GM12878 (cell line): Measurements from ENCODE around the gene CLRN3. TPM values are rescaled to one million over a fixed set of nuclear protein-coding genes. Genes with fewer than 3 reads are reported as not detected.

ENCODE experiments used
- ATAC-seq: fragments of 200-7000 bp; cut with Tn5 transposase; 3 replicates; pipeline ENCODE4 v1.9.1; 2020; ENCODE audit warnings: mild to moderate bottlenecking, moderate library complexity
- BruUV-seq: library from RNA; stranded (reverse); fragments of 400-500 nt; replicated peaks from 2 replicates; lab custom pipeline; 2021; lab: Mats Ljungman, UMichigan
- CTCF ChIA-PET: fragments of 300-600 bp; sonication (Branson Sonifier 250); formaldehyde crosslinking; extraction: SDS; loops from one replicate; lab custom pipeline; 2021; ENCODE audit warnings: inconsistent platforms; lab: Yijun Ruan, JAX
- POLR2A ChIA-PET: fragments of 350-600 bp; formaldehyde crosslinking; extraction: SDS; loops from one replicate; lab custom pipeline; 2021; ENCODE audit warnings: inconsistent platforms; lab: Charles Lee
- RAD21 ChIA-PET: fragments of 300-600 bp; sonication (Branson Sonifier 250); formaldehyde crosslinking; loops from one replicate; lab custom pipeline; 2023; ENCODE audit warnings: antibody characterized with exemption; ENCODE audit not compliant: unreplicated experiment; lab: Charles Lee
- SMC1A ChIA-PET: fragments of 300-600 bp; sonication (Branson Sonifier 250); formaldehyde crosslinking; loops from one replicate; lab custom pipeline; 2023; ENCODE audit not compliant: unreplicated experiment, uncharacterized antibody; lab: Charles Lee
- DNase-seq: peaks from one replicate; pipeline ENCODE4 v3.0.0-alpha.2; 2011; ENCODE audit warnings: low read depth, low spot score
- FAIRE-seq: peaks from 3 replicates; lab custom pipeline; 2011; peaks lifted over from hg19 to GRCh38; lab: Jason Lieb, UNC
- H2AFZ ChIP-seq: 2 replicates; pipeline ENCODE4 v1.6.0; 2011; ENCODE audit warnings: low read depth, low read length, control low read depth; ENCODE audit not compliant: control insufficient read depth
- H3K27ac ChIP-seq: 2 replicates; pipeline ENCODE4 v1.5.1; 2011; ENCODE audit warnings: control low read depth; ENCODE audit not compliant: control insufficient read depth, insufficient read depth
- H3K27me3 ChIP-seq, 2 experiments: replicated peaks in 1 of 2; 2 replicates each; pipeline versions ENCODE4 v1.6.0 to v1.6.1; 2011; ENCODE audit warnings: low read length in 1 of 2; ENCODE audit not compliant: control insufficient read depth in 2 of 2, insufficient read depth in 2 of 2
- H3K36me3 ChIP-seq, 2 experiments: 2 replicates each; pipeline ENCODE4 v1.5.1; 2011; ENCODE audit warnings: low read length in 1 of 2; ENCODE audit not compliant: control insufficient read depth in 2 of 2, insufficient read depth in 2 of 2
- H3K4me1 ChIP-seq: 2 replicates; pipeline ENCODE4 v1.6.1; 2011; ENCODE audit warnings: mild to moderate bottlenecking, low read length, moderate library complexity, mixed read lengths; ENCODE audit not compliant: control insufficient read depth, insufficient read depth
- H3K4me2 ChIP-seq: 2 replicates; pipeline ENCODE4 v1.6.0; 2011; ENCODE audit warnings: control low read depth; ENCODE audit not compliant: control insufficient read depth, insufficient read depth
- H3K4me3 ChIP-seq: fragments of 200-600 bp; sonication (generic); 2 replicates; pipeline ENCODE4 v1.5.1; 2016
- H3K79me2 ChIP-seq: 2 replicates; pipeline ENCODE4 v1.6.0; 2011; ENCODE audit warnings: low read length; ENCODE audit not compliant: control insufficient read depth, insufficient read depth
- H3K9ac ChIP-seq: 2 replicates; pipeline ENCODE4 v1.8.0; 2011; ENCODE audit warnings: low read length, control low read depth, mixed read lengths; ENCODE audit not compliant: control insufficient read depth, insufficient read depth
- H3K9me3 ChIP-seq: replicated peaks from 3 replicates; pipeline ENCODE4 v1.5.1; 2011; ENCODE audit warnings: mild to moderate bottlenecking, low read length; ENCODE audit not compliant: control insufficient read depth, insufficient read depth
- H4K20me1 ChIP-seq: 2 replicates; pipeline ENCODE4 v1.6.0; 2011; ENCODE audit not compliant: control insufficient read depth, insufficient read depth
- FOS ChIP-seq: IDR thresholded peaks from 3 replicates; pipeline ENCODE4 v1.6.1; 2011; ENCODE audit warnings: borderline replicate concordance; ENCODE audit not compliant: insufficient read length; ENCODE audit errors: extremely low read depth
- FOXM1 ChIP-seq: IDR thresholded peaks from 2 replicates; pipeline ENCODE4 v1.6.1; 2012; ENCODE audit warnings: low read depth, mild to moderate bottlenecking, inconsistent platforms, low read length, moderate library complexity
- LARP7 ChIP-seq: fragments of 450-650 bp; IDR thresholded peaks from 2 replicates; pipeline ENCODE4 v1.6.1; 2017; ENCODE audit warnings: mild to moderate bottlenecking
- MTA3 ChIP-seq: IDR thresholded peaks from 2 replicates; pipeline ENCODE4 v1.6.1; 2012; ENCODE audit warnings: low read length, inconsistent platforms, borderline replicate concordance
- NFYA ChIP-seq: IDR thresholded peaks from 2 replicates; pipeline ENCODE4 v1.6.1; 2011; ENCODE audit warnings: low read depth, mild to moderate bottlenecking, low read length, improper control_type of control experiment, borderline replicate concordance
- NR2C2 ChIP-seq: IDR thresholded peaks from 2 replicates; pipeline ENCODE4 v1.6.1; 2011; ENCODE audit warnings: borderline replicate concordance, low read depth; ENCODE audit not compliant: control insufficient read depth, insufficient read length
- NR2F1 ChIP-seq: fragments of 450-650 bp; conservative IDR thresholded peaks from 2 replicates; pipeline ENCODE4 v1.6.1; 2017; ENCODE audit warnings: mild to moderate bottlenecking
- POLR2AphosphoS2 ChIP-seq: IDR thresholded peaks from 2 replicates; pipeline ENCODE4 v1.6.1; 2011; ENCODE audit warnings: low read depth, mild to moderate bottlenecking, low read length, improper control_type of control experiment, moderate library complexity
- STAT3 ChIP-seq: IDR thresholded peaks from 2 replicates; pipeline ENCODE4 v1.6.1; 2011; ENCODE audit warnings: low read depth, low read length, improper control_type of control experiment
- SUPT20H ChIP-seq: IDR thresholded peaks from 2 replicates; pipeline ENCODE4 v1.6.1; 2011; ENCODE audit warnings: low read depth, mild to moderate bottlenecking, low read length, moderate library complexity, borderline replicate concordance; ENCODE audit not compliant: control insufficient read depth
- TCF3 ChIP-seq: IDR thresholded peaks from 2 replicates; pipeline ENCODE4 v1.6.1; 2012; ENCODE audit warnings: low read depth, mild to moderate bottlenecking, low read length, borderline replicate concordance; ENCODE audit not compliant: insufficient read depth
- WGBS: methylation state at CpG from one replicate; pipeline ENCODE4 v1.1.6; 2016; ENCODE audit warnings: low lambda C conversion rate; ENCODE audit not compliant: insufficient replicate concordance, insufficient coverage; ENCODE audit errors: missing lambda C conversion rate; 5-methylcytosine and 5-hydroxymethylcytosine counted together
- in situ Hi-C: fragments of 300-500 bp; cut with MboI; formaldehyde crosslinking; loops from 9 replicates; pipeline ENCODE4 v1.14.3; 2018; ENCODE audit warnings: mixed read lengths
- intact Hi-C: fragments of 100-400 bp; cut with micrococcal nuclease; formaldehyde crosslinking; loops from one replicate; pipeline ENCODE4 v1.14.2; 2022; ENCODE audit not compliant: unreplicated experiment
- polyA plus RNA-seq, 11 experiments: library from polyadenylated mRNA; depleted of rRNA in 4 of 11; unstranded in 6 of 11; stranded (reverse) in 5 of 11; fragments of >200 nt; fragmentation: Nextera tagmentation in 4 of 11; fragmentation: Illumina TruSeq in 1 of 11; extraction: Ambion mirVana in 4 of 11; extraction: Trizol in 1 of 11; gene quantifications; 1 replicate in 1 of 11; 2 replicates in 10 of 11; pipeline versions ENCODE4 v1.2.1 to v1.2.3, GENCODE V29; 2011 to 2016; ENCODE audit warnings: inconsistent platforms in 2 of 11, missing spikeins in 2 of 11, low read depth in 1 of 11
- total RNA-seq, 4 experiments: library from RNA; depleted of rRNA in 3 of 4; stranded (reverse); fragments of >200 nt in 3 of 4; fragmentation: Illumina TruSeq in 1 of 4; extraction: Trizol in 1 of 4; gene quantifications; 2 replicates each; pipeline versions ENCODE4 v1.2.1 to v1.2.3, GENCODE V29; 2013 to 2021
- TF ChIP-seq, protein P1 (sequence below): fragments of 450-650 bp; conservative IDR thresholded peaks from 2 replicates; pipeline ENCODE4 v1.6.1; 2017; ENCODE audit warnings: mild to moderate bottlenecking, moderate library complexity

The CLRN3 gene
- total and polyA plus RNA-seq, 10 of the 15 experiments (the other 5 are each of a cell fraction or from before 2014, with no cell fraction given) = not detected

DNA sequence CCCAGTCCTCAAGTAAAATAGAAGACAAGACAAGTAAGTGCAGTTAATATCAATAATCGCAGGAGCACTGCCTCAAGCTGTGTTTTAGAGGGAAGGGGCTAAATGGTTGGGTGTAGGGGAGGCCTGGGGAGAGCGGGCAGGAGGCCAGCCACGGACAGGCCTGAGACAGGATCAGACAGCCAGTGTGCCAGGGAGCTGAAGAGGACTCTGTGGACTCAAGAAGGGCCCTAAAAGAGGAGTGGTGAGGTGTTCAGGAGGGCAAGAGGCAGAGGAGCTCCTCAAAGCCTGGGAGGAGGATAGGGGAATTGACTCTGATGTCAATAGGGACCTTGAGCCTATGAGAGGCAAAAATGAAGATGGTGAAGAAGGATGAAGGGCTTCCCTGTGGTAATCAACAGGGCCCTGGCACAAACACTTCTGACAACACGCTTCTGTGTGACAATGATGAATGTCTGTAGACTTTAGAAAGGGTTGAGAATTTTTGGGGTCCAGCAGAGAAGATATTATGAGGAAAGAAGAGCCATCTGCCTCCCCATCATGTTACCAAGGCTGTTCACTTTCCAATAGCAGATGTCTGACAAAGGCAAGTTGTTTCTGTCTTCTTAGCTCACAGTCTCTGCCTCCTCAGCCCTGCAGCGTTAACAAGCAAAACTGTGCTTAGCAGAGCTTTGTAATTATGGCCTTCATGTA lies 11.7 kb upstream of the CLRN3 start:
- no peak overlapping the region for H3K4me3 ChIP-seq
- H3K9ac ChIP-seq = no peak overlapping the region
- SMC1A ChIA-PET = interaction anchor here (1.3 kb wide), 1 partner anchor 11 kb away, joined by 3 read pairs; no protein-coding TSS in a partner anchor
- in situ Hi-C loops (no loop called here), intact Hi-C loops (loop anchor here (10.0 kb wide), 1 partner anchor 250 kb away; no protein-coding TSS in a partner anchor)
- BruUV-seq = no TSS peak
- no peaks in the 10 kb centered on the region for H4K20me1 ChIP-seq
- RAD21 ChIA-PET = no interaction called here
- H3K4me1 ChIP-seq = no peaks in the 10 kb centered on the region
- no peaks in the 10 kb centered on the region; a peak in 2 of 4 replicates for H3K27me3 ChIP-seq
- H3K4me2 ChIP-seq = no peak overlapping the region
- H3K79me2 ChIP-seq = no peaks in the 10 kb centered on the region
- ATAC-seq (no peak), FAIRE-seq (no peak)
- H3K9me3 ChIP-seq = no peaks in the 10 kb centered on the region
- 12% methylated on average over 5 of the region's 5 CpGs for WGBS
- no peak for TF ChIP-seq LARP7
- TF ChIP-seq FOXM1 = no peak
- TF ChIP-seq POLR2AphosphoS2 = no peak
- TF ChIP-seq NR2F1 = no peak
- no peak for TF ChIP-seq SUPT20H
- no peak for TF ChIP-seq NFYA
- TF ChIP-seq NR2C2 = no peak
- no peak for TF ChIP-seq TCF3
- no peak for TF ChIP-seq MTA3
- no peak for TF ChIP-seq FOS
- TF ChIP-seq, protein P1, sequence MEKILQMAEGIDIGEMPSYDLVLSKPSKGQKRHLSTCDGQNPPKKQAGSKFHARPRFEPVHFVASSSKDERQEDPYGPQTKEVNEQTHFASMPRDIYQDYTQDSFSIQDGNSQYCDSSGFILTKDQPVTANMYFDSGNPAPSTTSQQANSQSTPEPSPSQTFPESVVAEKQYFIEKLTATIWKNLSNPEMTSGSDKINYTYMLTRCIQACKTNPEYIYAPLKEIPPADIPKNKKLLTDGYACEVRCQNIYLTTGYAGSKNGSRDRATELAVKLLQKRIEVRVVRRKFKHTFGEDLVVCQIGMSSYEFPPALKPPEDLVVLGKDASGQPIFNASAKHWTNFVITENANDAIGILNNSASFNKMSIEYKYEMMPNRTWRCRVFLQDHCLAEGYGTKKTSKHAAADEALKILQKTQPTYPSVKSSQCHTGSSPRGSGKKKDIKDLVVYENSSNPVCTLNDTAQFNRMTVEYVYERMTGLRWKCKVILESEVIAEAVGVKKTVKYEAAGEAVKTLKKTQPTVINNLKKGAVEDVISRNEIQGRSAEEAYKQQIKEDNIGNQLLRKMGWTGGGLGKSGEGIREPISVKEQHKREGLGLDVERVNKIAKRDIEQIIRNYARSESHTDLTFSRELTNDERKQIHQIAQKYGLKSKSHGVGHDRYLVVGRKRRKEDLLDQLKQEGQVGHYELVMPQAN = no peak
- no peak for TF ChIP-seq STAT3
- TF ChIP-seq, all 136 proteins: peak for 0
- ChIA-PET POLR2A (no interaction called here), CTCF (interaction anchor here (1.4 kb wide), 1 partner anchor 107 kb away, joined by 4 read pairs; no protein-coding TSS in a partner anchor)
- H2AFZ ChIP-seq = no peak overlapping the region
- H3K27ac ChIP-seq = no peak overlapping the region
- no peak for DNase-seq
- H3K36me3 ChIP-seq = no peaks in the 10 kb centered on the region
